NCI-H146 treated with DMSO at 0.1 percent for 48 hours (cell line): Measurements from ENCODE around the gene NUDT10.
"Not testable (repeated sequence)": the region's sequence is repeated elsewhere in the genome, so short reads cannot be mapped to it uniquely, and the experiment has no call there.

ENCODE experiments used
- DNase-seq: peaks from one replicate; lab custom pipeline; 2025; ENCODE audit not compliant: unreplicated experiment; lab: John Stamatoyannopoulos, UW

Gene NUDT10

DNA sequence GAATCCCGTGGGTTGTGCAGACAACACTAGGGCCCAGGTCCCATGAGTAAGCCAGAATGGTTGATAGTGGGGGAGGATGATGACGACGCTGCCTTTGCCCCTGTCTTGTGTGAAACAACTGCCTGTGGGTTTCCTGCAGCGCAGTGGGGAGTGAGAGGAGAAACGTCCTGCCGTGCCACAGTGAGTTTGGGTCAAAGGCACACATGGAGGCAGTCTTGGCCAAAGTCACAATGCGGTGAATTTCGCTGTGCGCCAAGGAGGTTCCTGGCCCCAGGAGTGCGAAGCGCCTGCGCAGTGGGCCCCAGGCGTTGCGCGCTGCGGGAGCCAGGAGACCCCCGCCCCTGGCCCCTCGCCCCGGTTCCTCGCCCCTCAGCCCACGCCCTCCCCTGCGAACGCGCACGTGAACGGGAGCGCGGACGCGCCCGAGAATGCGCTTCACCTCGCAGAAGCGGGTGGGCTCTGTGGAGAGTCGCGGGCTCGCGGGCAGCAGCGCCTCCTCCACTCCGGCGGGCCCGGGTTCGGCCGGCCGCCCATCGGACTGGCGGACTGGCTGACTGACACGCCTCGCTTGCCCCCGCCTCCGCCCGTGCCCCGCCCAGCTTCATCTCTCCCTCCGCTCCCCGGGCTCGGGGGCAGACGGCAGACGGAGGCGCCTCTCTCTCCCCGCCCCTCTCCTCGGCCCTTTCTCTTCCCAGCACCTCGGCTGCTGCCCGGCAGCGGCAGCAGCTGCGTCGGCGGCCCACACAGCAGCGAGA, at the start of gene NUDT10:
Gene NUDT10 (plus strand): TSS at position 635 of the 755 bp plus-strand sequence. CDS start 144 bp downstream, outside the sequence.
- peak; percentile 3 for DNase-seq

DNA sequence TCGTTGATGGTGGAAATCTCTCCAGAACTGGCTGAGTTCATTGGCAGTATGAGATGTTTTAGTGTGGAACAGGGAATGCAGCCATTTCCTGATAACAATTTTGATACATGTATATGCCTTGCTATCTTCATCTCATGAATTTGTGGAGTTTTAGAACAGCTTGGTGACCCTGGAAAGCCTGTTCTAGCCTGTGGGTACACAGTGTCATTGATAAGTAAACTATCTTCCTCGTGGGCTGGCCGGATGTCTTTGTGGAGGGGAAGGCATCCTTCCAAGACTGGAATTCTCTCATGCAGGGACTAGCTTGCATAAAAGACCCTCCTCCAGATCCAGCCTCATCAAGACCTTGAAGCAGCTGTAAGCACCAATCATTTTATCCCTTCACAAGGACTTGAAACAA, 40.2 kb upstream of the NUDT10 start:
- no peak for DNase-seq

DNA sequence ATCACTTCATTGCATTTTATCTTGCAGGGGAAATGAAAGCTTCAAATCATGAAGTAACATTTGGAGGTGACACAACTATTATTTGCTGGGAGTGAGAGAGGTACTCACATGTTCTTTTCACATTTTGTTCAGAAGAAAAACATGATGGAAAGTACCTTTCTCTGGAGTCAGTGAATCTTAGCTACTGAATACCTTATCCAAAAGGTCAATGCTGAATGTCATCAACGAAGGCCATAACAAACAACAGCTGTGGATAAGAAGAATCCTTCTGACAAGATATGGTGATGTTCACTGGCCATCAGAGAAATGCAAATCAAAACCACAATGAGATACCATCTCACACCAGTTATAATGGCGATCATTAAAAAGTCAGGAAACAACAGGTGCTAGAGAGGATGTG, 36.5 kb upstream of the NUDT10 start:
- DNase-seq = no peak

DNA sequence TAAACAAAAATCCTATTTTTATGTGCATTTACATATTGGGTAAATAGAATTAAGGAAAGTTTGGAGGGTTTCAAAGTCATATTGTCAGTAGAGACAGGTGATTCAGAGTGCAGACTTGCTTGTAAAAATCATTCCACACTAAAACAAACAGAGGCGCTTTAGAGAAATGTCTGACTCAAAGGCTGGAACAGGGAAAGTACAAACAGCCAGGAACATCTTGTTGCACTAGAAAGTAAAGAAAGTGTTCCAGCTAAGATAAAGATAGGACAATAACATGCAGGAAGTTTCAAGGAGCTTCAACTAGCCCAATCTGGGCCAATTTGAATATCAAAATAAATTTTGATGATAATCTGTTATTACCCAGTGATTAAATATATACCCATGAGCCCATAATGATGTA, 16.4 kb upstream of the NUDT10 start:
- no peak for DNase-seq

DNA sequence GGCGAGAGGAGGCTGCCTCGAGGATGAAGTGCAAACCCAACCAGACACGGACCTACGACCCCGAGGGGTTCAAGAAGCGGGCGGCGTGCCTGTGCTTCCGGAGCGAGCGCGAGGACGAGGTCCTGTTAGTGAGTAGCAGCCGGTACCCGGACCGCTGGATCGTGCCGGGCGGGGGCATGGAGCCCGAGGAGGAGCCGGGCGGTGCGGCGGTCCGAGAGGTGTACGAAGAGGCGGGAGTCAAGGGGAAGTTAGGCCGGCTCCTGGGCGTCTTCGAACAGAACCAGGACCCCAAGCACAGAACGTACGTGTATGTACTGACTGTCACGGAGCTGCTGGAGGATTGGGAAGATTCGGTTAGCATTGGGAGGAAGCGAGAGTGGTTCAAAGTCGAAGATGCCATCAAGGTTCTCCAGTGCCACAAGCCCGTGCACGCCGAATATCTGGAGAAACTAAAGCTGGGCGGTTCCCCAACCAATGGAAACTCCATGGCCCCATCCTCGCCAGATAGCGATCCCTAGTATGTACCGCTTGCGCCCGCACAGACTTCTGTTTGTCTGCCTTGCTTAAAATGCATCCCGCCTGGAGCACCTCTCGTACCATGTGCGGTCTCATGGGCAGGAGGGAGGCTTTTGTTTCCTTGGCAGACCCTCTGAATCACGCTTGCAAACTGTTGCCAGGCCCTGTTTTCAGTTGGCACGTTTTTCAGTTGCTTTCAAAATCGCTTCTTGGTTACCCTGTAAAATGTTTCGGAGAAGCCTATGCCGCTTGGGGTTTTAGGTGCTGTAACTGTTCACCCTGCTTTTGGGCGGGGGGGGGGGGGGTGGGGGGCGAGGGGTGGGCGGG, 542 bp downstream of the NUDT10 start:
- DNase-seq = not testable (repeated sequence)

DNA sequence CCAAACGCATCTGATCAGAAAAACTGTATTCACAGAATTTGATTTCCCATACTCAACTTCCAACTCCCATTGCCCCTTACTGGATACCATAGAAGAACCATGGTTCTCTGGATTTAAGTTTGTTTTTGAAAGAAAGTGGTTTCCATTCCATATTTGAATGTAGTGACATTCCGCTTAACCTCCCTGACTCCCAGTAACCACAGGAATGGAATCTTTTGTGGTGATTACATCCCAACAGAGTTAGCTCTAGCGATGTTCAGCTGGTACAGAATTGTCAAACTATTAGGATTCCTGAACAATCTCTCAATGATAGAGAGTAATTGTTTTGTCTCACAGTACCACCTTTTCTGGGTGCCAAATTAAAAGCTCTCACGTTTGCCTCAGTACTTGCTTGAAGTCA, 1.7 kb downstream of the NUDT10 start:
- no peak for DNase-seq

DNA sequence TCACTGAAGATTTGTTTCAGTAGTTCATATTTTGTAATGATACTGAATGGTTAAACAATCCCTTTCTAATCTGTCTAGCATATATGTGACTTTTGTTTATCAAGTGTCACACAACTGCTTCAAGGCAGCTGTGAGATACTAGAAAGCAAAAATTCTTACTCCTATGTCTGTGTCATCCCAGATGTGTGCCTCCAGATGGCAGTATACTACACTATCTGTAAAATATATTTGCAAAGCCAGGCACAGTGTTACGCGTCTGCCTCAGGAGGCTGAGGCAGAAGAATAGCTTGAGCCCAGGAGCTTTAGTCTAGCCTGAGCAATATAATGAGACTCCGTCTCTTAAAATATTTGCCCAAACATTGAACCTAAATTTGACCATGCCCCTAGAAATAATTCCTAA, 4.0 kb downstream of the NUDT10 start:
- no peak for DNase-seq

DNA sequence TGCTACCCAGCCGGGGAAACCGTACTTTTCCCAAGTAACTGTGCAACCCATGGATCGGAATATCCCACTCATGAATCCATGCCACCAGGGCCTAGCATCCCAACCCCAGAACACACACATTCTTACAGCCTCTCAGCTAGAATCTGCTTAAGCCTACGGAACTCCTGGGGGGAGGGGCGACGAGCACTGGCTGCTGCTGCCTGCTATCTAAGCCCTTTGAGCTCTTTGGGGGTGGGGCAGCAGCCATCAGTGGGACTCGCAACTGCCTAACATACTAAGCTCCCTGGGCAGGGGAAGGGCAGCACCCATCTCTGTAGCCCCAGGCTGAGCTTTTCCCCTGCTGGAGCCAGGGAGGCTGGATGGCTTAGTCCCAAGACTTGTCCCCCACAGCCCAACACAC, 28.6 kb downstream of the NUDT10 start:
- DNase-seq = no peak

DNA sequence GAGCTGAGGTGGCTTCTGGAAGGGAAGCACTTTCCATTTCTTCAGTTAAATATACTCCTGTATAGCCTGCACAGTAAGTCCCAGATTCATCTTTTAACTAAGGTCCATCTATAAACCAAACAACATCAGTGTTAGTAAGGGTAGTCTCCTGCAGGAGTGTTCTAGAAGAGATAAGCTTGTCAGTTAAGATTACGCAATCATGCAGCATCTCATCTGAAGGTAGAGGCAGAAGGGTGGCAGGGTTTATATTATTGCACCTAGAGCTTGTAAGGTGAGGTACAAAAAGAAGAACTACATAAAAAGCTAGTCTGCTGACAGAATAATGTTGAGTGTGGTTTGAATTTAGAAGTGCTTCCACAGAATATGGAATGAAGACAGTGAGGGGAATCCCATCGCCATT, 44.0 kb downstream of the NUDT10 start:
- DNase-seq = no peak
